Right atrium auricular region (tissue), 2 donors: ENCODE results near the gene AUH. TPM values are rescaled to one million over a fixed set of nuclear protein-coding genes. Genes with fewer than 3 reads are reported as not detected.

Experiments used
- DNase-seq: peaks from one replicate; pipeline ENCODE4 v3.0.0-alpha.2; 2019; ENCODE audit warnings: low spot score
- H3K27ac ChIP-seq, 2 donors: fragments of 200-600 bp; sonication (generic); 1 replicate in 1 of 2; 2 replicates in 1 of 2; pipeline ENCODE4 v1.5.1; 2016 to 2019
- H3K27me3 ChIP-seq, 2 donors: fragments of 200-600 bp; sonication (generic); one replicate each; pipeline versions ENCODE4 v1.5.1 to v1.6.0; 2017 to 2019
- H3K36me3 ChIP-seq: fragments of 200-600 bp; sonication (generic); one replicate; pipeline ENCODE4 v1.5.1; 2016
- H3K4me1 ChIP-seq, 2 donors: fragments of 200-600 bp; sonication (generic); one replicate each; pipeline versions ENCODE4 v1.5.1 to v1.6.0; 2017 to 2019
- H3K4me3 ChIP-seq, 2 donors: fragments of 200-600 bp; sonication (generic); 1 replicate in 1 of 2; 2 replicates in 1 of 2; pipeline ENCODE4 v1.5.1; 2017 to 2019; ENCODE audit warnings: mild to moderate bottlenecking in 1 of 2, moderate library complexity in 1 of 2
- H3K9me3 ChIP-seq, 2 donors: fragments of 200-600 bp; sonication (generic); one replicate each; pipeline ENCODE4 v1.5.1; 2019
- CTCF ChIP-seq, 2 donors: fragments of 200-600 bp; sonication (generic); IDR thresholded peaks; one replicate each; pipeline ENCODE4 v1.5.1; 2019; ENCODE audit warnings: antibody characterized with exemption in 2 of 2
- total RNA-seq, 2 donors: library from RNA; depleted of rRNA; stranded (reverse); fragments of >200 nt; gene quantifications; one replicate each; pipeline ENCODE4 v1.1.0, GENCODE V29; 2016

Gene AUH
- total RNA-seq, 2 donors from 2014 or later: 16.3 to 50.4 TPM

- H3K27me3 ChIP-seq: no peaks in the 10 kb centered on the region
- H3K4me1 ChIP-seq: no peaks in the 10 kb centered on the region
- no peaks in the 10 kb centered on the region for H3K36me3 ChIP-seq
- H3K27ac ChIP-seq: no peak overlapping the region
- H3K9me3 ChIP-seq: no peaks in the 10 kb centered on the region
- TF ChIP-seq CTCF (IDR thresholded peaks at IDR 0.05): no peak
- H3K4me3 ChIP-seq: no peak overlapping the region
- peak; percentile 43 for DNase-seq
These were observed 183.9 kb downstream of the AUH start for GRCh38 chr9:91177661-91178280.

- Histone ChIP-seq H3K36me3 (no peaks in the 10 kb centered on the region), H3K27me3 (no peaks in the 10 kb centered on the region), H3K4me3 (no peak overlapping the region), H3K9me3 (no peaks in the 10 kb centered on the region), H3K27ac (no peak overlapping the region), H3K4me1 (no peaks in the 10 kb centered on the region)
- DNase-seq: peak; percentile 23
- no peak for TF ChIP-seq CTCF (IDR thresholded peaks at IDR 0.05)
These were observed 184.6 kb downstream of the AUH start for GRCh38 chr9:91177081-91177480.

GRCh38 chr9:91176426-91176825 lies 185.3 kb downstream of the AUH start:
- no peaks in the 10 kb centered on the region for H3K27me3 ChIP-seq
- no peak overlapping the region for H3K4me3 ChIP-seq
- H3K9me3 ChIP-seq: peaks cover 0 to 3% of the 10 kb centered on the region in 2 donors
- TF ChIP-seq CTCF (IDR thresholded peaks at IDR 0.05): no peak
- no peaks in the 10 kb centered on the region for H3K4me1 ChIP-seq
- peak; percentile 11 for DNase-seq
- H3K36me3 ChIP-seq: no peaks in the 10 kb centered on the region
- H3K27ac ChIP-seq: no peak overlapping the region

- H3K9me3 ChIP-seq: peaks cover 0 to 17% of the 10 kb centered on the region in 2 donors
- no peaks in the 10 kb centered on the region for H3K27me3 ChIP-seq
- H3K27ac ChIP-seq: no peak overlapping the region
- H3K36me3 ChIP-seq: no peaks in the 10 kb centered on the region
- no peak for DNase-seq
- no peak overlapping the region for H3K4me3 ChIP-seq
- no peak for TF ChIP-seq CTCF (IDR thresholded peaks at IDR 0.05)
- no peaks in the 10 kb centered on the region for H3K4me1 ChIP-seq
These were observed 186.9 kb downstream of the AUH start for GRCh38 chr9:91174772-91175171.

GRCh38 chr9:91172329-91172728 lies 189.4 kb downstream of the AUH start:
- Histone ChIP-seq H3K4me3 (no peak overlapping the region), H3K27me3 (no peaks in the 10 kb centered on the region), H3K27ac (no peak overlapping the region), H3K4me1 (no peaks in the 10 kb centered on the region), H3K9me3 (peaks cover 0 to 17% of the 10 kb centered on the region in 2 donors), H3K36me3 (no peaks in the 10 kb centered on the region)
- TF ChIP-seq CTCF (IDR thresholded peaks at IDR 0.05): no peak
- DNase-seq: no peak

- H3K27ac ChIP-seq: no peak overlapping the region
- TF ChIP-seq CTCF (IDR thresholded peaks at IDR 0.05): no peak
- no peak for DNase-seq
- no peaks in the 10 kb centered on the region for H3K36me3 ChIP-seq
- H3K9me3 ChIP-seq: peaks cover 0 to 17% of the 10 kb centered on the region in 2 donors
- H3K4me1 ChIP-seq: no peaks in the 10 kb centered on the region
- no peak overlapping the region for H3K4me3 ChIP-seq
- H3K27me3 ChIP-seq: no peaks in the 10 kb centered on the region
These were observed 190.8 kb downstream of the AUH start for GRCh38 chr9:91170951-91171350.
